Measurements from ENCODE around the gene PARD6B. TPM values are rescaled to one million over a fixed set of nuclear protein-coding genes. Genes with fewer than 3 reads are reported as not detected.
"Not testable (repeated sequence)": the region's sequence is repeated elsewhere in the genome, so short reads cannot be mapped to it uniquely, and the experiment has no call there.

Gene PARD6B
- polyA plus RNA-seq, 1 donor from 2014 or later: 5.9 TPM

DNA sequence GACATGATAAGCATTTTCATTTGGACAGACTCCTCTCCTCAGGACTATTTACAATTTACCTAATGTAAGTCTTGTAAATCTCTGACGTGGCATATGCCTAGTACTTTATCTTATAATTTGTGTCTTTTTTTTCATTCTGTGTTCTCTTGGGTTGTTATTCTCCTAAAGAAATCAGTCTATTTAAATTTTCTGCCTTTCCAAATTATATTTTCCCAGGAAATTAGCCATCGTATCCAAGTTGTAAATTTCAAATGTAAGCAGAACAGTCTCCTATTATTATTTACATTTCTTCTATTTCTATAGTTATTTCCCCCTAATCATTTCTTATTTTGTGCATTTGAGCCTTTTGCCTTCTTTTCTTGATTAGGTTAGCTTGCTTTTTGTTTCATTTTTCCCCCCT is 46.0 kb downstream of the PARD6B start:
- no peak overlapping the region for H3K4me3 ChIP-seq (ENCODE audit: low read length)
- no peak for TF ChIP-seq SMC3 (conservative IDR thresholded peaks at IDR 0.05; ENCODE audit: poor library complexity)
- no peak for TF ChIP-seq EP300 (conservative IDR thresholded peaks at IDR 0.05; ENCODE audit: poor library complexity, severe bottlenecking)
- H3K9me2 ChIP-seq (ENCODE audit: insufficient read depth, low read length): no peaks in the 10 kb centered on the region
- no peak overlapping the region for H3K4me2 ChIP-seq (ENCODE audit: low read length)
- H3F3A ChIP-seq (ENCODE audit: insufficient read depth, low read length, poor library complexity, severe bottlenecking): no peaks in the 10 kb centered on the region
- H3K9ac ChIP-seq (ENCODE audit: low read length): no peak overlapping the region
- H2AFZ ChIP-seq (ENCODE audit: low read depth, low read length): no peak overlapping the region
- H3K9me3 ChIP-seq (ENCODE audit: low read length): no peaks in the 10 kb centered on the region
- no peaks in the 10 kb centered on the region for H3K27me3 ChIP-seq (ENCODE audit: insufficient read depth, low read depth, low read length)
- no peaks in the 10 kb centered on the region for H4K20me1 ChIP-seq (ENCODE audit: insufficient read depth)
- no peaks in the 10 kb centered on the region for H3K36me3 ChIP-seq (ENCODE audit: insufficient read depth, low read length)
- no peaks in the 10 kb centered on the region for H3K79me2 ChIP-seq (replicated peaks; ENCODE audit: insufficient read depth, low read length)
- no peak overlapping the region for H3K27ac ChIP-seq (ENCODE audit: low read length)

DNA sequence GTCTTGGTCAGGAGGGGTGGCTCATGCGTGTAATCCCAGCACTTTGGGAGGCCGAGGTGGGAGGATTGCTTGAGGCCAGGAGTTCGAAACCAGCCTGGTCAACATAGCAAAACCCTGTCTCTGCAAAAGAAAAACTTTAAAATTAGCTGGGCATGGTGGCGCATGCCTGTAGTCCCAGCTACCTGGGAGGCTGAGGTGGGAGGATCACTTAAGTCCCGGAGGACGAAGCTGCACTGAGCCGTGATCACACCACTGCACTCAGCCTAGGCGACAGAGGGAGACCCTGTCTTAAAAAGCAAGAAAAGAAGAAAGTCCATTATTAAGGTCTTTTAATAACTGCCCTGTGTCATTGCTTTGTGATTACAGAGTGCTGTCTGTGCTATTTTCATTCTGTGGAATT is 47.6 kb downstream of the PARD6B start:
- not testable (repeated sequence) for H3K36me3 ChIP-seq (ENCODE audit: insufficient read depth, low read length); H2AFZ ChIP-seq (ENCODE audit: low read depth, low read length); H3K9me2 ChIP-seq (ENCODE audit: insufficient read depth, low read length); H3K27ac ChIP-seq (ENCODE audit: low read length); H3K9ac ChIP-seq (ENCODE audit: low read length); H3K4me2 ChIP-seq (ENCODE audit: low read length); H3K27me3 ChIP-seq (ENCODE audit: insufficient read depth, low read depth, low read length); H3K4me3 ChIP-seq (ENCODE audit: low read length); H3K9me3 ChIP-seq (ENCODE audit: low read length); H3K79me2 ChIP-seq (replicated peaks; ENCODE audit: insufficient read depth, low read length); H3F3A ChIP-seq (ENCODE audit: insufficient read depth, low read length, poor library complexity, severe bottlenecking); H4K20me1 ChIP-seq (ENCODE audit: insufficient read depth)

DNA sequence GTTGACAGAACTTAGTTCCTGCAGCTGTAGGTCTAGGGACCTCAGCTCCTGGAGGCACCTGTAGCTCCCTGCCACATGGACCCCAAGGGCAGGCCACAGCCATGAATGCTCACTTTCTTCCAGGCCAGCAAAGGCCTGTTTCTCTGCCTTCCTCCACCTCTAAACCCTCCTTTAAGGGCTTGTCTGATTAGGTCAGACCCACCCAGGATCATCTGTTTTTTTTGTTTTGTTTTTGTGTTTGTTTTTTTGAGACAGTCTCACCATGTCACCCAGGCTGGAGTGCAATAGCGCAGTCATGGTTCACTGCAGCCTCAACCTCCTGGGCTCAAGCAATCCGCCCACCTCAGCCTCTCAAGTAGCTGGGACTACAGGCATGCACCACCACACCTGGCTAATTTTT is 52.0 kb downstream of the PARD6B start:
- Histone ChIP-seq H3K79me2 (replicated peaks; ENCODE audit: insufficient read depth, low read length) (no peaks in the 10 kb centered on the region), H3K27me3 (ENCODE audit: insufficient read depth, low read depth, low read length) (no peaks in the 10 kb centered on the region), H3F3A (ENCODE audit: insufficient read depth, low read length, poor library complexity, severe bottlenecking) (no peaks in the 10 kb centered on the region), H3K4me2 (ENCODE audit: low read length) (no peak overlapping the region), H3K9ac (ENCODE audit: low read length) (no peak overlapping the region), H3K9me3 (ENCODE audit: low read length) (no peaks in the 10 kb centered on the region), H3K27ac (ENCODE audit: low read length) (no peak overlapping the region), H4K20me1 (ENCODE audit: insufficient read depth) (no peaks in the 10 kb centered on the region), H3K36me3 (ENCODE audit: insufficient read depth, low read length) (no peaks in the 10 kb centered on the region), H3K9me2 (ENCODE audit: insufficient read depth, low read length) (no peaks in the 10 kb centered on the region), H3K4me3 (ENCODE audit: low read length) (no peak overlapping the region), H2AFZ (ENCODE audit: low read depth, low read length) (no peak overlapping the region)
- TF ChIP-seq, protein P1, sequence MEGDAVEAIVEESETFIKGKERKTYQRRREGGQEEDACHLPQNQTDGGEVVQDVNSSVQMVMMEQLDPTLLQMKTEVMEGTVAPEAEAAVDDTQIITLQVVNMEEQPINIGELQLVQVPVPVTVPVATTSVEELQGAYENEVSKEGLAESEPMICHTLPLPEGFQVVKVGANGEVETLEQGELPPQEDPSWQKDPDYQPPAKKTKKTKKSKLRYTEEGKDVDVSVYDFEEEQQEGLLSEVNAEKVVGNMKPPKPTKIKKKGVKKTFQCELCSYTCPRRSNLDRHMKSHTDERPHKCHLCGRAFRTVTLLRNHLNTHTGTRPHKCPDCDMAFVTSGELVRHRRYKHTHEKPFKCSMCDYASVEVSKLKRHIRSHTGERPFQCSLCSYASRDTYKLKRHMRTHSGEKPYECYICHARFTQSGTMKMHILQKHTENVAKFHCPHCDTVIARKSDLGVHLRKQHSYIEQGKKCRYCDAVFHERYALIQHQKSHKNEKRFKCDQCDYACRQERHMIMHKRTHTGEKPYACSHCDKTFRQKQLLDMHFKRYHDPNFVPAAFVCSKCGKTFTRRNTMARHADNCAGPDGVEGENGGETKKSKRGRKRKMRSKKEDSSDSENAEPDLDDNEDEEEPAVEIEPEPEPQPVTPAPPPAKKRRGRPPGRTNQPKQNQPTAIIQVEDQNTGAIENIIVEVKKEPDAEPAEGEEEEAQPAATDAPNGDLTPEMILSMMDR (IDR thresholded peaks at IDR 0.05; ENCODE audit: poor library complexity, severe bottlenecking): no peak
- no peak for TF ChIP-seq RAD21 (conservative IDR thresholded peaks at IDR 0.05)
- no peak for TF ChIP-seq SMC3 (conservative IDR thresholded peaks at IDR 0.05; ENCODE audit: poor library complexity)
- TF ChIP-seq, protein P2, sequence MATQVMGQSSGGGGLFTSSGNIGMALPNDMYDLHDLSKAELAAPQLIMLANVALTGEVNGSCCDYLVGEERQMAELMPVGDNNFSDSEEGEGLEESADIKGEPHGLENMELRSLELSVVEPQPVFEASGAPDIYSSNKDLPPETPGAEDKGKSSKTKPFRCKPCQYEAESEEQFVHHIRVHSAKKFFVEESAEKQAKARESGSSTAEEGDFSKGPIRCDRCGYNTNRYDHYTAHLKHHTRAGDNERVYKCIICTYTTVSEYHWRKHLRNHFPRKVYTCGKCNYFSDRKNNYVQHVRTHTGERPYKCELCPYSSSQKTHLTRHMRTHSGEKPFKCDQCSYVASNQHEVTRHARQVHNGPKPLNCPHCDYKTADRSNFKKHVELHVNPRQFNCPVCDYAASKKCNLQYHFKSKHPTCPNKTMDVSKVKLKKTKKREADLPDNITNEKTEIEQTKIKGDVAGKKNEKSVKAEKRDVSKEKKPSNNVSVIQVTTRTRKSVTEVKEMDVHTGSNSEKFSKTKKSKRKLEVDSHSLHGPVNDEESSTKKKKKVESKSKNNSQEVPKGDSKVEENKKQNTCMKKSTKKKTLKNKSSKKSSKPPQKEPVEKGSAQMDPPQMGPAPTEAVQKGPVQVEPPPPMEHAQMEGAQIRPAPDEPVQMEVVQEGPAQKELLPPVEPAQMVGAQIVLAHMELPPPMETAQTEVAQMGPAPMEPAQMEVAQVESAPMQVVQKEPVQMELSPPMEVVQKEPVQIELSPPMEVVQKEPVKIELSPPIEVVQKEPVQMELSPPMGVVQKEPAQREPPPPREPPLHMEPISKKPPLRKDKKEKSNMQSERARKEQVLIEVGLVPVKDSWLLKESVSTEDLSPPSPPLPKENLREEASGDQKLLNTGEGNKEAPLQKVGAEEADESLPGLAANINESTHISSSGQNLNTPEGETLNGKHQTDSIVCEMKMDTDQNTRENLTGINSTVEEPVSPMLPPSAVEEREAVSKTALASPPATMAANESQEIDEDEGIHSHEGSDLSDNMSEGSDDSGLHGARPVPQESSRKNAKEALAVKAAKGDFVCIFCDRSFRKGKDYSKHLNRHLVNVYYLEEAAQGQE (IDR thresholded peaks at IDR 0.05; ENCODE audit: borderline replicate concordance): no peak
- TF ChIP-seq EZH2 (IDR thresholded peaks at IDR 0.05; ENCODE audit: borderline replicate concordance, insufficient read depth, low read length, poor library complexity, severe bottlenecking): no peak
- TF ChIP-seq EP300 (conservative IDR thresholded peaks at IDR 0.05; ENCODE audit: poor library complexity, severe bottlenecking): no peak
- TF ChIP-seq MXI1 (conservative IDR thresholded peaks at IDR 0.05; ENCODE audit: poor library complexity, severe bottlenecking): no peak
- no peak for TF ChIP-seq TAF1 (IDR thresholded peaks at IDR 0.05; ENCODE audit: low read depth)
- no peak for TF ChIP-seq POLR2AphosphoS5 (IDR thresholded peaks at IDR 0.05)

Measured in neural cell (in vitro differentiated cells).